ENCODE results near the gene AUH. TPM values are rescaled to one million over a fixed set of nuclear protein-coding genes. Genes with fewer than 3 reads are reported as not detected.

Gene AUH
- total and polyA plus RNA-seq, 12 donors, result 16.3 to 56.3 (median 44.2) TPM

DNA sequence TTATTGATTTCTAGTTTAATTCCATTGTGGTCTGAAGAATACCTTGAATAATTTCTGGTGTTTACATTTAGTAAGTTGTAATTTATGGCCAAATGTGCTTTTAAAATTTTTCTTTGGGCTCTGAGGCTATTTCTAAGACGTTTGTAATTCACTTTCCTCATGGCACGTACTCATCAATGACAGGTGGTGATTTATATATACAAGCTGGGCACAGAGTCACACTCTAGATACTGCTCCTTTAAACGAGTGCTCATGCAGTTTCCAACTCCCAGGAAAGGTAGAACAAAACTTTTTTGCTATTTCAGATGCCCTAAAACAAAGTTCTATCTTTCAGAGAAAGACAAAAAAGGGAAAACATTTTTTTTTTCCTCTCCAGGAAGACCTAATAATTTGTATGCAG is 146.9 kb downstream of the AUH start:
- intact Hi-C loops (cut with DNase I), result no loop called here
- TF ChIP-seq, protein P1, sequence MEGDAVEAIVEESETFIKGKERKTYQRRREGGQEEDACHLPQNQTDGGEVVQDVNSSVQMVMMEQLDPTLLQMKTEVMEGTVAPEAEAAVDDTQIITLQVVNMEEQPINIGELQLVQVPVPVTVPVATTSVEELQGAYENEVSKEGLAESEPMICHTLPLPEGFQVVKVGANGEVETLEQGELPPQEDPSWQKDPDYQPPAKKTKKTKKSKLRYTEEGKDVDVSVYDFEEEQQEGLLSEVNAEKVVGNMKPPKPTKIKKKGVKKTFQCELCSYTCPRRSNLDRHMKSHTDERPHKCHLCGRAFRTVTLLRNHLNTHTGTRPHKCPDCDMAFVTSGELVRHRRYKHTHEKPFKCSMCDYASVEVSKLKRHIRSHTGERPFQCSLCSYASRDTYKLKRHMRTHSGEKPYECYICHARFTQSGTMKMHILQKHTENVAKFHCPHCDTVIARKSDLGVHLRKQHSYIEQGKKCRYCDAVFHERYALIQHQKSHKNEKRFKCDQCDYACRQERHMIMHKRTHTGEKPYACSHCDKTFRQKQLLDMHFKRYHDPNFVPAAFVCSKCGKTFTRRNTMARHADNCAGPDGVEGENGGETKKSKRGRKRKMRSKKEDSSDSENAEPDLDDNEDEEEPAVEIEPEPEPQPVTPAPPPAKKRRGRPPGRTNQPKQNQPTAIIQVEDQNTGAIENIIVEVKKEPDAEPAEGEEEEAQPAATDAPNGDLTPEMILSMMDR (IDR thresholded peaks at IDR 0.05), result no peak
- H3K4me3 ChIP-seq, result no peak overlapping the region
- ATAC-seq, result no peak
- H3K9me3 ChIP-seq, result no peaks in the 10 kb centered on the region
- H3K27ac ChIP-seq, result no peak overlapping the region
- 48% methylated on average over 3 of the region's 3 CpGs for WGBS, 2 donors
- no peak for DNase-seq
- H3K4me1 ChIP-seq, result no peaks in the 10 kb centered on the region
- H3K27me3 ChIP-seq, result no peaks in the 10 kb centered on the region
- peaks cover 0 to 54% (median 4%) of the 10 kb centered on the region in 9 donors for H3K36me3 ChIP-seq

GRCh38 chr9:91214086-91214485 is 147.6 kb downstream of the AUH start:
- peaks cover 0 to 46% (median 3%) of the 10 kb centered on the region in 9 donors for H3K36me3 ChIP-seq
- no peak overlapping the region for H3K27ac ChIP-seq
- peaks cover 0 to under 1% (median 0%) of the 10 kb centered on the region in 9 donors for H3K4me1 ChIP-seq
- no peak for ATAC-seq
- no peak overlapping the region for H3K4me3 ChIP-seq
- intact Hi-C loops (cut with DNase I), result no loop called here
- 88 to 91% methylated on average over 4 of the region's 4 CpGs for WGBS, 2 donors
- H3K9me3 ChIP-seq, result no peaks in the 10 kb centered on the region
- no peak for DNase-seq
- H3K27me3 ChIP-seq, result no peaks in the 10 kb centered on the region
- TF ChIP-seq, protein P1 (IDR thresholded peaks at IDR 0.05), result no peak

- DNase-seq (no peak), ATAC-seq (no peak)
- intact Hi-C loops (cut with DNase I), result no loop called here
- TF ChIP-seq, protein P1 (IDR thresholded peaks at IDR 0.05), result no peak
- H3K4me3 ChIP-seq, result no peak overlapping the region
- no peaks in the 10 kb centered on the region for H3K9me3 ChIP-seq
- no peaks in the 10 kb centered on the region for H3K27me3 ChIP-seq
- no peak overlapping the region for H3K27ac ChIP-seq
- peaks cover 0 to 34% (median 3%) of the 10 kb centered on the region in 9 donors for H3K36me3 ChIP-seq
- WGBS, 2 donors, result 94 to 97% methylated on average over 10 of the region's 10 CpGs
- H3K4me1 ChIP-seq, result peaks cover 0 to 14% (median 9%) of the 10 kb centered on the region in 9 donors
Observed at GRCh38 chr9:91212596-91213243, 149.0 kb downstream of the AUH start.

DNA sequence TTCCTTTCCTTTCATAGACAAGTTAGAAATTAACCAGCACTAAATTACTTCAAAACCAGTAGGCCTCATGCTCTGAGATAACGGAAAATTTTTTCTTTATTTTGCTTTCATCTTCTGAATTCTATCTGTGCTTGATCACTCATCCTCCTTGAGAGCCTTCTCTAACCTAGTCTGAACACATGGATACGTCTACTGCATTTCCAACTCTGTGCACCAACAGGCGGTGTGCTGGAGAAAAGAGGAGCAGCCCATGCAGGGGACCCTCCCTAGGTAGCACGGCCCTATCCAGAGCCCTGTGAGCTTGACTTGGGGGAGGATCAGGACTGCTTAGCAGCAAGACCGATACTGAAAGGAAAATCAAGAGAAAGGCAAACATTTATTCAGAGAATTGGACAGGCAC is 149.8 kb downstream of the AUH start:
- intact Hi-C loops (cut with DNase I), result no loop called here
- Histone ChIP-seq H3K4me3 (no peak overlapping the region), H3K27ac (no peak overlapping the region), H3K27me3 (no peaks in the 10 kb centered on the region), H3K4me1 (peaks cover 7 to 22% (median 16%) of the 10 kb centered on the region in 9 donors), H3K9me3 (no peaks in the 10 kb centered on the region), H3K36me3 (peaks cover 0 to 26% (median 2%) of the 10 kb centered on the region in 9 donors)
- TF ChIP-seq, protein P1 (IDR thresholded peaks at IDR 0.05), result no peak
- DNase-seq (no peak), ATAC-seq (no peak)
- 87 to 96% methylated on average over 5 of the region's 5 CpGs for WGBS, 2 donors

Measured in heart right ventricle (tissue), 16 donors.